Heart left ventricle (tissue), 16 donors: ENCODE results near the gene B3GALT5. TPM values are rescaled to one million over a fixed set of nuclear protein-coding genes. Genes with fewer than 3 reads are reported as not detected.

Source experiments
- ATAC-seq, 4 donors: fragments of 200-7000 bp; cut with Tn5 transposase; one replicate each; pipeline ENCODE4 v1.9.1; 2020 to 2022; ENCODE audit warnings: moderate library complexity in 4 of 4, mild to moderate bottlenecking in 3 of 4, moderate number of reproducible peaks in 1 of 4
- DNase-seq, 5 donors: peaks; one replicate each; pipeline ENCODE4 v3.0.0-alpha.2; 2020
- H3K27ac ChIP-seq, 12 donors: fragments of 200-600 bp; sonication (generic) in 4 of 12; one replicate each; pipeline versions ENCODE4 v1.5.0 to v1.8.0; 2016 to 2022; ENCODE audit warnings: mild to moderate bottlenecking in 2 of 12
- H3K27me3 ChIP-seq, 9 donors: fragments of 200-600 bp; sonication (generic) in 2 of 9; one replicate each; pipeline versions ENCODE4 v1.5.1 to v1.8.0; 2016 to 2022; ENCODE audit warnings: mild to moderate bottlenecking in 3 of 9
- H3K36me3 ChIP-seq, 9 donors: fragments of 200-600 bp; sonication (generic) in 2 of 9; one replicate each; pipeline versions ENCODE4 v1.5.0 to v1.8.0; 2018 to 2022; ENCODE audit warnings: mild to moderate bottlenecking in 2 of 9
- H3K4me1 ChIP-seq, 12 donors: fragments of 200-600 bp; sonication (generic) in 4 of 12; one replicate each; pipeline versions ENCODE4 v1.5.0 to v1.8.0; 2016 to 2022; ENCODE audit warnings: mild to moderate bottlenecking in 3 of 12
- H3K4me3 ChIP-seq, 12 donors: fragments of 200-600 bp; sonication (generic) in 4 of 12; one replicate each; pipeline versions ENCODE4 v1.5.0 to v1.8.0; 2017 to 2022; ENCODE audit warnings: mild to moderate bottlenecking in 9 of 12, moderate library complexity in 4 of 12
- H3K9me3 ChIP-seq, 12 donors: fragments of 200-600 bp; sonication (generic) in 4 of 12; one replicate each; pipeline versions ENCODE4 v1.5.0 to v1.8.0; 2016 to 2022; ENCODE audit warnings: mild to moderate bottlenecking in 1 of 12
- CTCF ChIP-seq, 12 donors: fragments of 200-600 bp; sonication (generic) in 4 of 12; IDR thresholded peaks; one replicate each; pipeline versions ENCODE4 v1.5.0 to v1.8.0; 2018 to 2022; ENCODE audit warnings: antibody characterized with exemption in 12 of 12, mild to moderate bottlenecking in 5 of 12
- POLR2A ChIP-seq, 2 donors: fragments of 450-650 bp; IDR thresholded peaks; one replicate each; pipeline ENCODE4 v1.6.1; 2017; ENCODE audit warnings: antibody characterized with exemption in 2 of 2, mild to moderate bottlenecking in 2 of 2, moderate library complexity in 2 of 2
- WGBS, 4 donors: extraction: QIAGEN DNeasy Blood & Tissue Kit in 2 of 4; methylation state at CpG; one replicate each; pipeline versions ENCODE4 v1.1.5 to v1.1.7; 2013 to 2018; 5-methylcytosine and 5-hydroxymethylcytosine counted together
- intact Hi-C, 10 donors: fragments of 100-400 bp; cut with DNase I; formaldehyde crosslinking; loops; one replicate each; pipeline versions ENCODE4 v1.11.1 to v1.14.2; 2022
- polyA plus RNA-seq, 2 donors: library from polyadenylated mRNA; stranded (reverse); fragments of 200-250 nt; gene quantifications; one replicate each; pipeline ENCODE4 v1.2.3, GENCODE V29; 2013
- total RNA-seq, 9 donors: library from RNA; depleted of rRNA in 2 of 9; stranded (reverse); fragments of >200 nt in 2 of 9; fragmentation: NEBNext Ultra II Directional in 3 of 9; extraction: Animal tissue kit (Norgen Biotek cat#: 25700) in 3 of 9; gene quantifications; one replicate each; pipeline versions ENCODE4 v1.1.0 to v1.2.4, GENCODE V29; 2016 to 2023
- donor health status: ischemic (EF 13 %, LVEDD 7.1; RV severe dilation, severe dysfunction).
- donor health status: healthy with polysubstance abuse.
- donor health status: DM: no; HTN: yes; CAD: no.
- donor health status: DM: no; HTN: no; CAD: no.
- donor health status: ischemic (EF 25% LVEDD 6.9; RV normal size, moderate dysfunction).
- donor health status: ischemic (EF 25% LVEDD 5.7; RV mildly dilated, moderate dysfunction).
- donor health status: healthy.
- donor health status: DM: yes; HTN: yes; CAD: no.
- donor health status: ischemic (EF 35%, LVEDD 5.7; RV mildly dilated, moderate dysfunction).
- donor health status: nonischemic (EF 11% LVEDD 7.7; RV severe dilation, severe dysfunction).
- donor health status: DM: yes; HTN: yes; CAD: no.
- donor health status: PGD.
- donor health status: ischemic (EF 29% LVEDD 5.4; RV normal size, mild dysfunction).
- donor health status: nonischemic (EF 23%, LVEDD 6.1; RV moderate dilation, normal function).

Gene B3GALT5
- total and polyA plus RNA-seq, 11 donors = 0.01 to 0.71 (median 0.07) TPM; not detected in 2

- DNase-seq = no peak
- no peak for TF ChIP-seq CTCF (IDR thresholded peaks at IDR 0.05)
These were observed 24.6 kb downstream of the B3GALT5 start for GRCh38 chr21:39637197-39637970.

GRCh38 chr21:39637971-39638240, 25.2 kb downstream of the B3GALT5 start:
- intact Hi-C loops = loop anchor here in 1 of 10 donors (10.0 kb wide), 1 partner anchor 113 kb away; no protein-coding TSS in a partner anchor
- no peaks in the 10 kb centered on the region for H3K9me3 ChIP-seq
- 72 to 78% (median 76%) methylated on average over 5 of the region's 5 CpGs for WGBS, 4 donors
- DNase-seq (no peak), ATAC-seq (no peak)
- H3K36me3 ChIP-seq = no peaks in the 10 kb centered on the region
- TF ChIP-seq CTCF (IDR thresholded peaks at IDR 0.05) (no peak), POLR2A (IDR thresholded peaks at IDR 0.05) (no peak)
- H3K4me3 ChIP-seq = no peak overlapping the region
- no peak overlapping the region for H3K27ac ChIP-seq
- H3K27me3 ChIP-seq = peaks cover 0 to 9% (median 0%) of the 10 kb centered on the region in 9 donors
- H3K4me1 ChIP-seq = no peaks in the 10 kb centered on the region

More at GRCh38 chr21:39637197-39637970, 24.6 kb downstream of the B3GALT5 start:
- H3K27ac ChIP-seq = no peak overlapping the region
- H3K9me3 ChIP-seq = no peaks in the 10 kb centered on the region
- 78 to 88% (median 82%) methylated on average over 8 of the region's 8 CpGs for WGBS, 4 donors
- no peaks in the 10 kb centered on the region for H3K36me3 ChIP-seq
- H3K4me3 ChIP-seq = no peak overlapping the region
- H3K4me1 ChIP-seq = no peaks in the 10 kb centered on the region
- ATAC-seq = no peak
- H3K27me3 ChIP-seq = peaks cover 0 to 9% (median 0%) of the 10 kb centered on the region in 9 donors
- intact Hi-C loops = loop anchor here in 1 of 10 donors (10.0 kb wide), 1 partner anchor 113 kb away; no protein-coding TSS in a partner anchor

- Histone ChIP-seq H3K9me3 (no peaks in the 10 kb centered on the region), H3K27ac (no peak overlapping the region), H3K4me3 (no peak overlapping the region), H3K36me3 (no peaks in the 10 kb centered on the region), H3K27me3 (peaks cover 0 to 9% (median 0%) of the 10 kb centered on the region in 9 donors), H3K4me1 (no peaks in the 10 kb centered on the region)
- DNase-seq (no peak), ATAC-seq (no peak)
- WGBS, 4 donors = 77 to 83% (median 82%) methylated on average over 13 of the region's 13 CpGs
- intact Hi-C loops = loop anchor here in 1 of 10 donors (10.0 kb wide), 1 partner anchor 113 kb away; no protein-coding TSS in a partner anchor
- TF ChIP-seq POLR2A (IDR thresholded peaks at IDR 0.05) = no peak
- TF ChIP-seq CTCF (IDR thresholded peaks at IDR 0.05) = no peak
These were observed 25.5 kb downstream of the B3GALT5 start for GRCh38 chr21:39638281-39638680.

- H3K4me1 ChIP-seq = no peaks in the 10 kb centered on the region
- no peak overlapping the region for H3K27ac ChIP-seq
- H3K9me3 ChIP-seq = no peaks in the 10 kb centered on the region
- H3K4me3 ChIP-seq = no peak overlapping the region
- ATAC-seq (no peak), DNase-seq (no peak)
- intact Hi-C loops = no loop called here
- TF ChIP-seq CTCF (IDR thresholded peaks at IDR 0.05) = no peak
- no peak for TF ChIP-seq POLR2A (IDR thresholded peaks at IDR 0.05)
- no peaks in the 10 kb centered on the region for H3K36me3 ChIP-seq
- WGBS, 4 donors = 93 to 98% (median 96%) methylated on average over 4 of the region's 4 CpGs
- peaks cover 0 to 16% (median 0%) of the 10 kb centered on the region in 9 donors for H3K27me3 ChIP-seq
These were observed 28.0 kb downstream of the B3GALT5 start for GRCh38 chr21:39640754-39641153.
